HG02763 (cell line): Measurements from ENCODE around the gene RPH3AL.

Experiments used
- ATAC-seq: cut with Tn5 transposase; IDR thresholded peaks from one replicate; pipeline ENCODE4 v1.9.1; 2021; ENCODE audit warnings: mild to moderate bottlenecking, moderate library complexity; ENCODE audit not compliant: unreplicated experiment

Gene RPH3AL

GRCh38 chr17:352421-353212 lies at the start of gene RPH3AL:
Gene RPH3AL, minus strand, starts transcription at chr17:352807. Its CDS starts 25,264 bp downstream, at chr17:327543.
- no peak for ATAC-seq

- ATAC-seq, result no peak
Observed at GRCh38 chr17:400257-400656, 47.6 kb upstream of the RPH3AL start.

GRCh38 chr17:396788-397187 lies 44.2 kb upstream of the RPH3AL start:
- ATAC-seq, result no peak

GRCh38 chr17:395974-396373 lies 43.4 kb upstream of the RPH3AL start:
- no peak for ATAC-seq

- no peak for ATAC-seq
Observed at GRCh38 chr17:395179-395578, 42.6 kb upstream of the RPH3AL start.

GRCh38 chr17:394718-395095 lies 42.1 kb upstream of the RPH3AL start:
- ATAC-seq, result no peak

- no peak for ATAC-seq
Observed at GRCh38 chr17:393806-394717, 41.5 kb upstream of the RPH3AL start.

GRCh38 chr17:391850-392249 lies 39.2 kb upstream of the RPH3AL start:
- no peak for ATAC-seq

GRCh38 chr17:390025-390424 lies 37.4 kb upstream of the RPH3AL start:
- no peak for ATAC-seq

GRCh38 chr17:388087-388486 lies 35.5 kb upstream of the RPH3AL start:
- ATAC-seq, result no peak

- ATAC-seq, result no peak
Observed at GRCh38 chr17:386141-386876, 33.7 kb upstream of the RPH3AL start.

GRCh38 chr17:385836-386140 lies 33.2 kb upstream of the RPH3AL start:
- no peak for ATAC-seq

- ATAC-seq, result no peak
Observed at GRCh38 chr17:385178-385835, 32.7 kb upstream of the RPH3AL start.

- ATAC-seq, result no peak
Observed at GRCh38 chr17:384622-385177, 32.1 kb upstream of the RPH3AL start.

GRCh38 chr17:383771-384621 lies 31.4 kb upstream of the RPH3AL start:
- ATAC-seq, result no peak

GRCh38 chr17:382644-383533 lies 30.3 kb upstream of the RPH3AL start:
- ATAC-seq, result no peak

GRCh38 chr17:381941-382643 lies 29.5 kb upstream of the RPH3AL start:
- ATAC-seq, result no peak

GRCh38 chr17:381516-381915 lies 28.9 kb upstream of the RPH3AL start:
- ATAC-seq, result no peak
